GM18499 (cell line): ENCODE data around the gene ECT2.
"Not testable (repeated sequence)": the region's sequence is repeated elsewhere in the genome, so short reads cannot be mapped to it uniquely, and the experiment has no call there.

Source experiments
- ATAC-seq: cut with Tn5 transposase; IDR thresholded peaks from one replicate; pipeline ENCODE4 v1.9.1; 2021; ENCODE audit warnings: moderate number of reproducible peaks; ENCODE audit not compliant: insufficient read depth, unreplicated experiment

ECT2 gene

GRCh38 chr3:172726380-172726779 lies 24.1 kb upstream of the ECT2 start:
- no peak for ATAC-seq

GRCh38 chr3:172735014-172735413 lies 15.5 kb upstream of the ECT2 start:
- no peak for ATAC-seq

GRCh38 chr3:172739462-172739861 lies 11.1 kb upstream of the ECT2 start:
- no peak for ATAC-seq

GRCh38 chr3:172746475-172746874 lies 4.1 kb upstream of the ECT2 start:
- ATAC-seq, result no peak

- no peak for ATAC-seq
Observed at GRCh38 chr3:172749230-172749965, 1.1 kb upstream of the ECT2 start.

- ATAC-seq, result no peak
Observed at GRCh38 chr3:172750069-172750367, 508 bp upstream of the ECT2 start.

GRCh38 chr3:172751175-172751704 lies 714 bp downstream of the ECT2 start:
- no peak for ATAC-seq

GRCh38 chr3:172752651-172753050 lies 2.1 kb downstream of the ECT2 start:
- no peak for ATAC-seq

- ATAC-seq, result no peak
Observed at GRCh38 chr3:172753125-172753524, 2.6 kb downstream of the ECT2 start.

- ATAC-seq, result not testable (repeated sequence)
Observed at GRCh38 chr3:172760416-172760815, 9.9 kb downstream of the ECT2 start.

- no peak for ATAC-seq
Observed at GRCh38 chr3:172766241-172766640, 15.7 kb downstream of the ECT2 start.

- ATAC-seq, result no peak
Observed at GRCh38 chr3:172766718-172767405, 16.3 kb downstream of the ECT2 start.

GRCh38 chr3:172770382-172770781 lies 19.9 kb downstream of the ECT2 start:
- no peak for ATAC-seq

- no peak for ATAC-seq
Observed at GRCh38 chr3:172771672-172772071, 21.1 kb downstream of the ECT2 start.

- ATAC-seq, result no peak
Observed at GRCh38 chr3:172776049-172776717, 25.7 kb downstream of the ECT2 start.

- no peak for ATAC-seq
Observed at GRCh38 chr3:172777901-172778300, 27.4 kb downstream of the ECT2 start.

- ATAC-seq, result no peak
Observed at GRCh38 chr3:172782235-172782634, 31.7 kb downstream of the ECT2 start.

GRCh38 chr3:172786036-172786435 lies 35.5 kb downstream of the ECT2 start:
- ATAC-seq, result no peak

GRCh38 chr3:172787019-172787418 lies 36.5 kb downstream of the ECT2 start:
- no peak for ATAC-seq

GRCh38 chr3:172787746-172788145 lies 37.2 kb downstream of the ECT2 start:
- no peak for ATAC-seq

- no peak for ATAC-seq
Observed at GRCh38 chr3:172799246-172799645, 48.7 kb downstream of the ECT2 start.
